ENCODE measurements around the gene PAK5.

Gene PAK5

GRCh38 chr20:9838378-9839295 lies at the start of gene PAK5:
Gene PAK5, minus strand, starts transcription at chr20:9839076. Its CDS starts 194,748 bp downstream, at chr20:9644328.
- CTCF ChIA-PET: no interaction called here
- Mint-ChIP-seq H3K4me3 (no peak within 1 kb of the TSS), H3K27me3 (peaks cover 21% of the 10 kb centered on the region), H3K9me3 (no peaks in the 10 kb centered on the region), H3K27ac (no peak within 1 kb of the TSS), H3K4me1 (no peaks in the 10 kb centered on the region), H3K36me3 (no peaks in the 10 kb centered on the region)
- no peak for DNase-seq

GRCh38 chr20:9887706-9888105 lies 48.8 kb upstream of the PAK5 start:
- no peaks in the 10 kb centered on the region for H3K27me3 Mint-ChIP-seq
- DNase-seq: no peak
- no peak overlapping the region for H3K27ac Mint-ChIP-seq
- no peak overlapping the region for H3K4me3 Mint-ChIP-seq
- H3K36me3 Mint-ChIP-seq: no peaks in the 10 kb centered on the region
- CTCF ChIA-PET: no interaction called here
- no peaks in the 10 kb centered on the region for H3K4me1 Mint-ChIP-seq
- H3K9me3 Mint-ChIP-seq: peaks cover 2% of the 10 kb centered on the region

GRCh38 chr20:9886227-9886626 lies 47.4 kb upstream of the PAK5 start:
- Mint-ChIP-seq H3K27ac (no peak overlapping the region), H3K9me3 (peaks cover 2% of the 10 kb centered on the region), H3K36me3 (no peaks in the 10 kb centered on the region), H3K4me1 (no peaks in the 10 kb centered on the region), H3K27me3 (no peaks in the 10 kb centered on the region), H3K4me3 (no peak overlapping the region)
- no peak for DNase-seq
- CTCF ChIA-PET: no interaction called here

- H3K4me1 Mint-ChIP-seq: no peaks in the 10 kb centered on the region
- H3K36me3 Mint-ChIP-seq: no peaks in the 10 kb centered on the region
- H3K4me3 Mint-ChIP-seq: no peak overlapping the region
- CTCF ChIA-PET: no interaction called here
- no peak for DNase-seq
- H3K27ac Mint-ChIP-seq: no peak overlapping the region
- H3K27me3 Mint-ChIP-seq: no peaks in the 10 kb centered on the region
- peaks cover 2% of the 10 kb centered on the region for H3K9me3 Mint-ChIP-seq
These were observed 45.8 kb upstream of the PAK5 start for GRCh38 chr20:9884666-9885065.

- Mint-ChIP-seq H3K27ac (no peak overlapping the region), H3K4me3 (no peak overlapping the region), H3K4me1 (no peaks in the 10 kb centered on the region), H3K36me3 (no peaks in the 10 kb centered on the region), H3K9me3 (peaks cover 2% of the 10 kb centered on the region), H3K27me3 (no peaks in the 10 kb centered on the region)
- DNase-seq: no peak
- CTCF ChIA-PET: no interaction called here
These were observed 45.2 kb upstream of the PAK5 start for GRCh38 chr20:9884061-9884460.

- H3K4me1 Mint-ChIP-seq: no peaks in the 10 kb centered on the region
- no peaks in the 10 kb centered on the region for H3K36me3 Mint-ChIP-seq
- CTCF ChIA-PET: no interaction called here
- H3K27me3 Mint-ChIP-seq: no peaks in the 10 kb centered on the region
- H3K9me3 Mint-ChIP-seq: no peaks in the 10 kb centered on the region
- DNase-seq: no peak
- H3K27ac Mint-ChIP-seq: no peak overlapping the region
- no peak overlapping the region for H3K4me3 Mint-ChIP-seq
These were observed 39.1 kb upstream of the PAK5 start for GRCh38 chr20:9877932-9878495.

GRCh38 chr20:9867196-9867980 lies 28.5 kb upstream of the PAK5 start:
- DNase-seq: no peak
- H3K27me3 Mint-ChIP-seq: no peaks in the 10 kb centered on the region
- no peak overlapping the region for H3K27ac Mint-ChIP-seq
- no peak overlapping the region for H3K4me3 Mint-ChIP-seq
- no peaks in the 10 kb centered on the region for H3K4me1 Mint-ChIP-seq
- CTCF ChIA-PET: no interaction called here
- no peaks in the 10 kb centered on the region for H3K36me3 Mint-ChIP-seq
- peaks cover 2% of the 10 kb centered on the region for H3K9me3 Mint-ChIP-seq

- CTCF ChIA-PET: no interaction called here
- Mint-ChIP-seq H3K27me3 (no peaks in the 10 kb centered on the region), H3K4me3 (no peak overlapping the region), H3K4me1 (no peaks in the 10 kb centered on the region), H3K36me3 (no peaks in the 10 kb centered on the region), H3K9me3 (no peaks in the 10 kb centered on the region), H3K27ac (no peak overlapping the region)
- DNase-seq: no peak
These were observed 13.7 kb upstream of the PAK5 start for GRCh38 chr20:9852566-9852965.

- no peak for DNase-seq
- Mint-ChIP-seq H3K36me3 (no peaks in the 10 kb centered on the region), H3K4me3 (no peak overlapping the region), H3K9me3 (no peaks in the 10 kb centered on the region), H3K27ac (no peak overlapping the region), H3K4me1 (no peaks in the 10 kb centered on the region), H3K27me3 (peaks cover 21% of the 10 kb centered on the region)
- CTCF ChIA-PET: no interaction called here
These were observed 750 bp upstream of the PAK5 start for GRCh38 chr20:9839626-9840025.

GRCh38 chr20:9838035-9838377 lies 870 bp downstream of the PAK5 start:
- no peaks in the 10 kb centered on the region for H3K9me3 Mint-ChIP-seq
- no peaks in the 10 kb centered on the region for H3K4me1 Mint-ChIP-seq
- H3K4me3 Mint-ChIP-seq: no peak overlapping the region
- CTCF ChIA-PET: no interaction called here
- H3K27me3 Mint-ChIP-seq: peaks cover 21% of the 10 kb centered on the region
- H3K27ac Mint-ChIP-seq: no peak overlapping the region
- H3K36me3 Mint-ChIP-seq: no peaks in the 10 kb centered on the region
- no peak for DNase-seq

- Mint-ChIP-seq H3K27me3 (peaks cover 21% of the 10 kb centered on the region), H3K27ac (no peak overlapping the region), H3K4me3 (no peak overlapping the region), H3K36me3 (no peaks in the 10 kb centered on the region), H3K9me3 (no peaks in the 10 kb centered on the region), H3K4me1 (no peaks in the 10 kb centered on the region)
- no peak for DNase-seq
- CTCF ChIA-PET: no interaction called here
These were observed 1.2 kb downstream of the PAK5 start for GRCh38 chr20:9837634-9838033.

GRCh38 chr20:9835302-9835701 lies 3.6 kb downstream of the PAK5 start:
- CTCF ChIA-PET: no interaction called here
- Mint-ChIP-seq H3K27me3 (peaks cover 21% of the 10 kb centered on the region), H3K36me3 (no peaks in the 10 kb centered on the region), H3K4me1 (no peaks in the 10 kb centered on the region), H3K27ac (no peak overlapping the region), H3K4me3 (no peak overlapping the region), H3K9me3 (no peaks in the 10 kb centered on the region)
- no peak for DNase-seq

- H3K36me3 Mint-ChIP-seq: no peaks in the 10 kb centered on the region
- no peak overlapping the region for H3K4me3 Mint-ChIP-seq
- H3K27me3 Mint-ChIP-seq: no peaks in the 10 kb centered on the region
- H3K27ac Mint-ChIP-seq: no peak overlapping the region
- H3K9me3 Mint-ChIP-seq: no peaks in the 10 kb centered on the region
- no peaks in the 10 kb centered on the region for H3K4me1 Mint-ChIP-seq
- CTCF ChIA-PET: no interaction called here
- DNase-seq: no peak
These were observed 7.8 kb downstream of the PAK5 start for GRCh38 chr20:9831032-9831431.

- H3K4me3 Mint-ChIP-seq: no peak overlapping the region
- H3K36me3 Mint-ChIP-seq: no peaks in the 10 kb centered on the region
- no peaks in the 10 kb centered on the region for H3K9me3 Mint-ChIP-seq
- H3K27ac Mint-ChIP-seq: no peak overlapping the region
- DNase-seq: no peak
- no peaks in the 10 kb centered on the region for H3K27me3 Mint-ChIP-seq
- CTCF ChIA-PET: no interaction called here
- no peaks in the 10 kb centered on the region for H3K4me1 Mint-ChIP-seq
These were observed 9.0 kb downstream of the PAK5 start for GRCh38 chr20:9829835-9830234.

- H3K27me3 Mint-ChIP-seq: no peaks in the 10 kb centered on the region
- H3K4me3 Mint-ChIP-seq: no peak overlapping the region
- H3K9me3 Mint-ChIP-seq: no peaks in the 10 kb centered on the region
- no peaks in the 10 kb centered on the region for H3K4me1 Mint-ChIP-seq
- H3K36me3 Mint-ChIP-seq: no peaks in the 10 kb centered on the region
- CTCF ChIA-PET: no interaction called here
- DNase-seq: no peak
- no peak overlapping the region for H3K27ac Mint-ChIP-seq
These were observed 21.2 kb downstream of the PAK5 start for GRCh38 chr20:9817654-9818053.
